OCI-LY7 (cell line): ENCODE measurements around the gene DOCK4. TPM values are rescaled to one million over a fixed set of nuclear protein-coding genes. Genes with fewer than 3 reads are reported as not detected.

ENCODE experiments used
- BruUV-seq: library from RNA; stranded (reverse); fragments of 400-500 nt; replicated peaks from 2 replicates; lab custom pipeline; 2021; lab: Mats Ljungman, UMichigan
- CTCF ChIA-PET: fragments of 300-600 bp; sonication (Branson Sonifier 250); formaldehyde crosslinking; loops from one replicate; lab custom pipeline; 2022; ENCODE audit warnings: antibody characterized with exemption; ENCODE audit not compliant: unreplicated experiment; lab: Charles Lee
- POLR2A ChIA-PET: fragments of 300-600 bp; sonication (Branson Sonifier 250); formaldehyde crosslinking; loops from one replicate; lab custom pipeline; 2022; ENCODE audit warnings: antibody characterized with exemption; lab: Charles Lee
- DNase-seq: peaks from one replicate; pipeline ENCODE4 v3.0.0-alpha.2; 2015; ENCODE audit warnings: low spot score
- H2AFZ ChIP-seq: fragments of 200-600 bp; sonication (generic), shearing (Covaris generic); 2 replicates; pipeline ENCODE4 v1.6.1; 2014; ENCODE audit warnings: mild to moderate bottlenecking, antibody characterized with exemption, low read length, moderate library complexity
- H3K27ac ChIP-seq: fragments of 200-600 bp; sonication (generic); 2 replicates; pipeline ENCODE4 v1.5.1; 2014; ENCODE audit warnings: mixed run types, low read depth, mild to moderate bottlenecking, moderate library complexity, low read length, inconsistent platforms; ENCODE audit not compliant: poor library complexity, severe bottlenecking
- H3K36me3 ChIP-seq: fragments of 200-600 bp; sonication (generic); 2 replicates; pipeline ENCODE4 v1.6.1; 2014; ENCODE audit warnings: mild to moderate bottlenecking, antibody characterized with exemption, low read length, moderate library complexity, mixed read lengths; ENCODE audit not compliant: insufficient read depth
- H3K4me1 ChIP-seq: fragments of 200-600 bp; sonication (generic); 2 replicates; pipeline ENCODE4 v1.5.1; 2014; ENCODE audit warnings: mild to moderate bottlenecking, low read length; ENCODE audit not compliant: insufficient read depth, poor library complexity, severe bottlenecking
- H3K4me2 ChIP-seq: fragments of 200-600 bp; sonication (generic); 2 replicates; pipeline ENCODE4 v1.6.1; 2014; ENCODE audit warnings: mild to moderate bottlenecking, low read length
- H3K4me3 ChIP-seq: fragments of 200-600 bp; sonication (generic); 2 replicates; pipeline ENCODE4 v1.5.1; 2014; ENCODE audit warnings: mild to moderate bottlenecking, low read depth, low read length; ENCODE audit not compliant: poor library complexity, severe bottlenecking
- H3K79me2 ChIP-seq: fragments of 200-600 bp; sonication (generic); 2 replicates; pipeline ENCODE4 v1.6.1; 2016; ENCODE audit warnings: low read depth, mild to moderate bottlenecking, low read length, moderate library complexity, mixed read lengths; ENCODE audit not compliant: insufficient read depth
- H3K9me2 ChIP-seq: fragments of 200-600 bp; sonication (generic); 2 replicates; pipeline ENCODE4 v1.6.1; 2016; ENCODE audit warnings: mild to moderate bottlenecking, low read length, mixed read lengths; ENCODE audit not compliant: insufficient read depth
- H3K9me3 ChIP-seq: fragments of 200-600 bp; sonication (generic); 2 replicates; pipeline ENCODE4 v1.6.1; 2014; ENCODE audit warnings: mild to moderate bottlenecking, mixed run types, low read length, mixed read lengths
- H4K20me1 ChIP-seq: fragments of 200-600 bp; sonication (generic); 2 replicates; pipeline ENCODE4 v1.6.1; 2014; ENCODE audit warnings: mild to moderate bottlenecking, antibody characterized with exemption, low read length, moderate library complexity, mixed read lengths; ENCODE audit not compliant: insufficient read depth
- EZH2phosphoT487 ChIP-seq: fragments of 200-600 bp; sonication (generic); IDR thresholded peaks from 2 replicates; pipeline ENCODE4 v1.6.1; 2018; ENCODE audit warnings: low read depth, borderline replicate concordance, mild to moderate bottlenecking, mixed run types, antibody characterized with exemption, low read length, moderate library complexity, mixed read lengths
- intact Hi-C: fragments of 100-400 bp; cut with micrococcal nuclease; formaldehyde crosslinking; loops from one replicate; pipeline ENCODE4 v1.10.0; 2022; ENCODE audit not compliant: unreplicated experiment
- total RNA-seq, 2 experiments: library from RNA; depleted of rRNA in 1 of 2; stranded (reverse); fragments of >200 nt in 1 of 2; shearing (Covaris generic) in 1 of 2; gene quantifications; 2 replicates each; pipeline ENCODE4 v1.2.3, GENCODE V29; 2014 to 2022
- TF ChIP-seq, protein P1 (sequence below): fragments of 200-600 bp; sonication (generic); conservative IDR thresholded peaks from 2 replicates; pipeline ENCODE4 v1.5.1; 2014; ENCODE audit warnings: mild to moderate bottlenecking, antibody characterized with exemption, low read length, moderate library complexity, mixed read lengths

DOCK4 gene
- total RNA-seq, 2 experiments from 2014 or later: 0.91 to 4.9 TPM

- Histone ChIP-seq H3K4me1 (no peaks in the 10 kb centered on the region), H3K4me3 (no peak overlapping the region), H3K79me2 (no peaks in the 10 kb centered on the region), H2AFZ (no peak overlapping the region), H3K27ac (no peak overlapping the region), H3K4me2 (no peak overlapping the region), H3K36me3 (no peaks in the 10 kb centered on the region), H3K9me3 (no peaks in the 10 kb centered on the region), H4K20me1 (no peaks in the 10 kb centered on the region), H3K9me2 (no peaks in the 10 kb centered on the region)
- intact Hi-C loops: loop anchor here (10.0 kb wide), 1 partner anchor 418 kb away; no protein-coding TSS in a partner anchor
- TF ChIP-seq, protein P1, sequence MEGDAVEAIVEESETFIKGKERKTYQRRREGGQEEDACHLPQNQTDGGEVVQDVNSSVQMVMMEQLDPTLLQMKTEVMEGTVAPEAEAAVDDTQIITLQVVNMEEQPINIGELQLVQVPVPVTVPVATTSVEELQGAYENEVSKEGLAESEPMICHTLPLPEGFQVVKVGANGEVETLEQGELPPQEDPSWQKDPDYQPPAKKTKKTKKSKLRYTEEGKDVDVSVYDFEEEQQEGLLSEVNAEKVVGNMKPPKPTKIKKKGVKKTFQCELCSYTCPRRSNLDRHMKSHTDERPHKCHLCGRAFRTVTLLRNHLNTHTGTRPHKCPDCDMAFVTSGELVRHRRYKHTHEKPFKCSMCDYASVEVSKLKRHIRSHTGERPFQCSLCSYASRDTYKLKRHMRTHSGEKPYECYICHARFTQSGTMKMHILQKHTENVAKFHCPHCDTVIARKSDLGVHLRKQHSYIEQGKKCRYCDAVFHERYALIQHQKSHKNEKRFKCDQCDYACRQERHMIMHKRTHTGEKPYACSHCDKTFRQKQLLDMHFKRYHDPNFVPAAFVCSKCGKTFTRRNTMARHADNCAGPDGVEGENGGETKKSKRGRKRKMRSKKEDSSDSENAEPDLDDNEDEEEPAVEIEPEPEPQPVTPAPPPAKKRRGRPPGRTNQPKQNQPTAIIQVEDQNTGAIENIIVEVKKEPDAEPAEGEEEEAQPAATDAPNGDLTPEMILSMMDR: no peak
- TF ChIP-seq EZH2phosphoT487: no peak
- ChIA-PET CTCF (no interaction called here), POLR2A (no interaction called here)
- BruUV-seq: no TSS peak
- DNase-seq: no peak
These were observed 473.3 kb downstream of the DOCK4 start for GRCh38 chr7:111732923-111733322.

GRCh38 chr7:111730476-111731300 lies 475.5 kb downstream of the DOCK4 start:
- ChIA-PET CTCF (no interaction called here), POLR2A (interaction anchor here (0.5 to 0.6 kb wide), 2 partner anchors 524 to 1957 kb away, joined by 4 to 6 read pairs; no protein-coding TSS in a partner anchor)
- Histone ChIP-seq H3K4me3 (no peak overlapping the region), H2AFZ (no peak overlapping the region), H3K27ac (no peak overlapping the region), H3K4me2 (peak overlapping the region; percentile 17; the same call in 1 of the 2 replicates), H4K20me1 (no peaks in the 10 kb centered on the region), H3K36me3 (no peaks in the 10 kb centered on the region), H3K9me3 (no peaks in the 10 kb centered on the region), H3K4me1 (no peaks in the 10 kb centered on the region), H3K79me2 (no peaks in the 10 kb centered on the region), H3K9me2 (no peaks in the 10 kb centered on the region)
- intact Hi-C loops: loop anchor here (10.0 kb wide), 1 partner anchor 416 kb away; no protein-coding TSS in a partner anchor
- BruUV-seq: no TSS peak
- TF ChIP-seq, protein P1: peak; percentile 80
- no peak for TF ChIP-seq EZH2phosphoT487
- DNase-seq: peak; percentile 43

GRCh38 chr7:111730057-111730456 lies 476.1 kb downstream of the DOCK4 start:
- ChIA-PET POLR2A (no interaction called here), CTCF (no interaction called here)
- H3K9me3 ChIP-seq: no peaks in the 10 kb centered on the region
- intact Hi-C loops: loop anchor here (10.0 kb wide), 1 partner anchor 415 kb away; no protein-coding TSS in a partner anchor
- no TSS peak for BruUV-seq
- no peak overlapping the region for H3K4me3 ChIP-seq
- no peaks in the 10 kb centered on the region for H3K36me3 ChIP-seq
- H4K20me1 ChIP-seq: no peaks in the 10 kb centered on the region
- no peak overlapping the region for H2AFZ ChIP-seq
- peak overlapping the region; percentile 17; the same call in 1 of the 2 replicates for H3K4me2 ChIP-seq
- DNase-seq: no peak
- no peaks in the 10 kb centered on the region for H3K4me1 ChIP-seq
- H3K27ac ChIP-seq: no peak overlapping the region
- no peaks in the 10 kb centered on the region for H3K79me2 ChIP-seq
- TF ChIP-seq, protein P1: no peak
- no peak for TF ChIP-seq EZH2phosphoT487
- no peaks in the 10 kb centered on the region for H3K9me2 ChIP-seq
